ENCODE results near the gene KISS1R. TPM values are rescaled to one million over a fixed set of nuclear protein-coding genes. Genes with fewer than 3 reads are reported as not detected.

The KISS1R gene
- total RNA-seq, 2 donors from 2014 or later, result 17.5 to 53.1 TPM

DNA sequence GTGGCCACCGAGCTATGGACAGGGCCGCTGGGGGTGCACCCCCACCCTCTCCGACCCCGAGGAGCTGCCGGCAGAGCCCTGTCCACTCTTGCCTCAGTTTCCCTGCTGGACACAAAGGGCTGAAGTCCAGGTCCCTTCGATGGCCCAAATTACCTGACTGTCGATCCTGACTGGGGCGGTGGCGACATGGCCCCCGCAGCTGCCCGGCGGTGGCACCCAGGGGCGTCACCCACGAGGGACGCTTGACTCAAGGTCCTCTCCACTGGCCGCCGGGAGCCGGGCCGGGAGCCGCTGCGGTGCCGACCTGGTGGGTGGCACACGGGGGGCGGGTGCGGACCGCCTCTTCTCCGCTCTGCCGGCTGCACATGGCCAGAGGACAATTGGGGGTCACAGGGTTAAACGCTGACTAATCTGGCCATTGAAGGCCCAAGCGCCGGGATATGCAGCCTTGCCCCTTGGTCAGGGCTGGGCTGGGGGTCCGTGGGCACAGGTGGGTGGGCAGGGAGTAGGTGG is 25.1 kb downstream of the KISS1R start:
- no peak for ATAC-seq (replicated peaks)
- H3K9me3 Mint-ChIP-seq, result no peaks in the 10 kb centered on the region
- H3K4me3 Mint-ChIP-seq, result peak overlapping the region; percentile 85
- H3K27ac Mint-ChIP-seq, result no peak overlapping the region
- H3K27me3 Mint-ChIP-seq, result no peaks in the 10 kb centered on the region
- H3K4me1 Mint-ChIP-seq, result peaks cover 11% of the 10 kb centered on the region
- H3K36me3 Mint-ChIP-seq (ENCODE audit: low read depth), result peaks cover 32% of the 10 kb centered on the region

DNA sequence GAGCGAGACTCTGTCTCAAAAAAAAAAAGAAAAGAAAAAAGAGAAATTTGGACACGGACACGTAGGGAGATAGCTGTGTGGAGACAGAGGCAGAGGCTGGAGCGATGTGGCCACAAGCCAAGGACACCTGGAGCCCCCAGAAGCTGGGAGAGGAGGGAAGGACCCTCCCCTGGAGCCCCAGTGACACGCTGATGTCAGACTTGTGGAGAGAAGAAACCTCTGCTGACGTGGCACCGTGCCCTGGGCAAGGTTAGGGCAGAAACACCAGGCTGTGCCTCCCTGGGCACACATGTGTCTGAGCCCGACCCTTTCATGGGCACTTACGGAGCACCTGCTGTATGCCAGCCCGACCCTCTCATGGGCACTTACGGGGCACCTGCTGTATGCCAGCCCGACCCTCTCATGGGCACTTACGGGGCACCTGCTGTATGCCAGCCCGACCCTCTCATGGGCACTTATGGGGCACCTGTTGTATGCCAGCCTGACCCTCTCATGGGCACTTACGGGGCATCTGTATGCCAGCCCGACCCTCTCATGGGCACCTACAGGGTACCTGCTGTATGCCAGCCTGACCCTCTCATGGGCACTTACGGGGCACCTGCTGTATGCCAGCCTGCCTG is 26.5 kb downstream of the KISS1R start:
- Mint-ChIP-seq H3K9me3 (no peaks in the 10 kb centered on the region), H3K4me1 (peaks cover 11% of the 10 kb centered on the region), H3K27me3 (no peaks in the 10 kb centered on the region), H3K4me3 (no peak overlapping the region), H3K27ac (no peak overlapping the region), H3K36me3 (ENCODE audit: low read depth) (peaks cover 22% of the 10 kb centered on the region)
- no peak for ATAC-seq (replicated peaks)

DNA sequence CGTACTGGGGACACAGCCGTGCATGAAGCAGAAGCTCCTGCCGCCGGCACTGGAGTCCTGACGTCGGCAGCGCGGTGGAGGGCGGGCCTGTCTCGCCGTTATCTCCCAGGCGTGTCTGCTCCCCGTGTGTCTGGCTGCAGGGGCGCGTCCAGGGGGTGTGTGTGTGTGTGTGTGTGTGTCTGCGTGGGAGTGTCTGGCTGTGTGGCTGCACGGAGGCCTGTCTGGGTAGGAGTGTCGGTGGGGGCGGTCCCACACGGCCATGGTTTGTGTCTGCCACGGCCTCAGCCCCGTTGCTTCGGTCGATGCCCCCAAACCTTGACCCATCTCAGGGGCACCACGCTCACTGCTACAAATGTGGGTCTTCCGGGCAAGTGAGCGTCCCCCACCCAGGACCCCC is 27.0 kb downstream of the KISS1R start:
- Mint-ChIP-seq H3K9me3 (no peaks in the 10 kb centered on the region), H3K27ac (no peak overlapping the region), H3K4me3 (no peak overlapping the region), H3K4me1 (peaks cover 11% of the 10 kb centered on the region), H3K36me3 (ENCODE audit: low read depth) (peaks cover 22% of the 10 kb centered on the region), H3K27me3 (no peaks in the 10 kb centered on the region)
- ATAC-seq (replicated peaks), result no peak

DNA sequence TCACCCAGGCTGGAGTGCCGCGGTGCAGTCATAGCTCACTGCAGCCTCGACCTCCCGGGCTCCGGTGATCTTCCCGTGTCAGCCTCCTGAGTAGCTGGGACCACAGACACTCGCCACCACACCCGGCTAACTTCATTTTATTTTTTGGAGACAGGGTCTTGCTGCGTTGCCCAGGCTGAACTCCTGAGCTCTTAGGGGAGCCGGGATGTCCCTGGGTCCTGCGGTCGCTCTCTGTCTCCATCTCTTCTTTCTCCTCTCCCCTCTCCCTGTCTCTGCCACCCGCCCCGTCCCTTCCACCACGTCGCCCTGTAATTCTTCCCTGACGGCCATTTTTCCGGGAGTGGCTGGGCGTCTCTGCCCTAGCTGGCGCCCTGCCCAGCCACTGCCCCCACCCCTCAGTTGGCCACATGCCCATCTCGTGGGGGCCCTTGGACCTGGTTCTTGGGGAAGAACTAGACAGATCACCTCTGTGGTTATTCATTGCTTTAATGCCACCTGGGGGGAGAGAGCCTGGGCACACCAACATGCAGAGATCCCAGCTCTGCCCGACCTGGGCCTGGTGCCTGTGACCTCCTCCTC is 27.6 kb downstream of the KISS1R start:
- H3K27me3 Mint-ChIP-seq, result no peaks in the 10 kb centered on the region
- H3K36me3 Mint-ChIP-seq (ENCODE audit: low read depth), result peaks cover 17% of the 10 kb centered on the region
- H3K4me1 Mint-ChIP-seq, result peaks cover 11% of the 10 kb centered on the region
- no peak overlapping the region for H3K4me3 Mint-ChIP-seq
- ATAC-seq (replicated peaks), result no peak
- no peak overlapping the region for H3K27ac Mint-ChIP-seq
- no peaks in the 10 kb centered on the region for H3K9me3 Mint-ChIP-seq

DNA sequence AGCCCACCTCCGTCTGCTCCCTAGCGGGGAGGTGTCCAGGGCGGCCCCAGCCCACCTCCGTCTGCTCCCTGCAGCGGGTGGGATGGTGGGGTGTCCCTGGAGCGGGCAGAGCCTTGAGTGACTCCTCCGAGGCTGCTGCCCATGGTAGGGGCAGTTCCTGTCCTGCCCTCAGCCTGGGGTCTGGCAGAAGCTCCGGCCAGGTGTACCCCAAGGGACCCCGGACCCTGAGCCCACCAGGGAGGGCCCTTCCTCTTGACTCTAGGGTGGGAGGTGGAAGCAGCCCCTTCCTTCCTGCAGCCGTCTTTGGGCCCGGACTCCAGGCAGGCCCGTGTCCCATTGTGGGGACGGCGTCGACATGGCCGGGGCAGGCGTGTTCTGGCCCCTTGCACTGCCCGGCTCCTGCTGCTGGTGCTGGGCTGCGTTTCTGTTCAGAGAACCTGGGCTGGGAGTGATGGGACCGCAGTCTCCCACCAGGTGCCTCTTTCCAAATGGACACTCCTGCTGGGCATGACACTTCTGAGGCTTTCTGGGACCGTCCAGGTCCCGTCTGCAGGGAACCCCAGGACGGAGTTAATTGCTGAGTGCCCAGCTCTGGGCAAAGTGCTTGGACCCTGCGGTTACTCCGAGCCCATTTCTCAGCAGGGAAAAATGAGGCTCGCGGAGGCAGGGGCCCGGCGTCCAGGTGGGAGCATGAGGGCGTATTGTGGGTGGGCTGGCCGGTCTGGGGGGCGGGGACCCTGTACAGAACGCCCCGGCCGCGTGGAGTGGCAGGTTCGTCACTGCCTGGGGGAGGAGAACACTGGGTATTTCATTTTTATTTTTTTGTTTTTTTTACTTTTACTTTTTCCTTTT is 28.5 kb downstream of the KISS1R start:
- no peak for ATAC-seq (replicated peaks)
- no peak overlapping the region for H3K27ac Mint-ChIP-seq
- H3K9me3 Mint-ChIP-seq, result no peaks in the 10 kb centered on the region
- H3K36me3 Mint-ChIP-seq (ENCODE audit: low read depth), result peaks cover 9% of the 10 kb centered on the region
- peaks cover 5% of the 10 kb centered on the region for H3K4me1 Mint-ChIP-seq
- H3K27me3 Mint-ChIP-seq, result no peaks in the 10 kb centered on the region
- no peak overlapping the region for H3K4me3 Mint-ChIP-seq

DNA sequence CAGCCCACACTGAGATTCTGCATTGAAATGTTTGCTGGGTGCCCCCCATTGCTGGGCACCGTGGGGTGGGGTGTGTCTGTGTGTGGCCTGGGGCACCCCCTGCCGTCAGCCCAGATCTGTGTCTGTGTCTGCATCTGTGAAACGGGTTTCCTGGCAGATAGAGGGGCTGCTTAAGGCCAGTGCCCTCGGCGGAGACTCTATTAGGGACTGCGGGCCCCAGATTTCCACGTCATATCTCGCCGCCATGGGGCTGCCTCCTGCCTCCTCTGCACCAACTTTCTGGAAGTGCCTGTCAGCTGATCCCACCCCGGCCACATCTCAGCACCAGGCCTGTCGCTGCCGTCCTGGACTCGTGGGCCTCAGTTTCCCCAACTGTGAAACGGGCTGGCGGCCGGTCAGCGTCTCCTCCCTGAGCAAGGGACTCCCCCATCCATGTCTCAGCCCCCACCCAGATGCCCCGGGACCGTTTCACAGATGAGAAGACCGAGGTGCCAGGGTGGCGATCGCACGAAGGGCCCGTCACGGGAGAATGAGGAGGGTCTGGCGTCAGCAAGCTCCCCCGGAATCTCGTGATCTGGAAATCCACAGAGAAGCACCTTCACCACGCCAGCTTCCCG is 30.1 kb downstream of the KISS1R start:
- Mint-ChIP-seq H3K9me3 (no peaks in the 10 kb centered on the region), H3K27ac (no peak overlapping the region), H3K4me3 (no peak overlapping the region), H3K4me1 (no peaks in the 10 kb centered on the region), H3K27me3 (no peaks in the 10 kb centered on the region), H3K36me3 (ENCODE audit: low read depth) (no peaks in the 10 kb centered on the region)
- ATAC-seq (replicated peaks), result no peak

DNA sequence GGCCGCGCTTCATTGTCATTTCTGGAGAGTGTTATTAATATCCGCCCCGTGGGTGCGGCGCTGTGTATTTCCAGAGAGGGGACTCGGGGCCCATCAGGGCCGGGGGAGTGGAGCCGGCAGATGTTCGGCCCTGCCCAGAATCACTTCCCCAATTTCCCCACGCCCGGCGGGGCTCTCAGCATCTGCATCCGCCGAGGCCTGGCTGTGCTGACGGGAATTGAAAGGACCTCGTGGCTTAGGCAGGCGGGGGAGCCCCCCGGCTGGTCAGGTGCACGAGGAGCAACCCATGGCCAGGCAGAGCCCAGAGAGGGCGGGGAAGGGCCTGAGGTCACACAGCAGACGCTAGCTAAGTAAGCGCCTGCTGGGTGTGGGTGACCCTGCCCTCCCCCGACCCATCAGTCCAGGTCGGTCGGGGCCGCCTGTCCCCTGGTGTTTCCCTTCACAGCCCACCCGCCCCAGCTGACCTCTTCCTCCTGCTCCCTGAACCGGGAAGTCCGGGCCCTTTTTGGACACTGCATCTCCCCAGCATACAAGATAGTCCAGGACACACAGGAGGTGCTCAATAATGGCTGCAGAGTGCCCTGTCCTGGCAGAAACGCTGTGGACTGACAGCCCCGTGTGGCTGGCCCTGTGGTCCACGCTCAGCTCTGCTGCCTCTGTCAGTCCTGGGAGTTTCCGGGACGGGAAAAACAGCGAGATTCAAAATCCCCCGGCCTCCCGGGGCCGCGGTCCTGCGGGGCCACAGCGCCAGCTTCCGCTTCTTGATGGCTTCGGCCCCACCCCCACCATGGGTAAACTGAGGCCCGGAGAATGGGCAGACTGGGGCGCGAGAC is 30.8 kb downstream of the KISS1R start:
- Mint-ChIP-seq H3K27ac (no peak overlapping the region), H3K9me3 (no peaks in the 10 kb centered on the region), H3K4me1 (no peaks in the 10 kb centered on the region), H3K4me3 (no peak overlapping the region), H3K27me3 (no peaks in the 10 kb centered on the region), H3K36me3 (ENCODE audit: low read depth) (no peaks in the 10 kb centered on the region)
- peak; percentile 69 for ATAC-seq (replicated peaks)

DNA sequence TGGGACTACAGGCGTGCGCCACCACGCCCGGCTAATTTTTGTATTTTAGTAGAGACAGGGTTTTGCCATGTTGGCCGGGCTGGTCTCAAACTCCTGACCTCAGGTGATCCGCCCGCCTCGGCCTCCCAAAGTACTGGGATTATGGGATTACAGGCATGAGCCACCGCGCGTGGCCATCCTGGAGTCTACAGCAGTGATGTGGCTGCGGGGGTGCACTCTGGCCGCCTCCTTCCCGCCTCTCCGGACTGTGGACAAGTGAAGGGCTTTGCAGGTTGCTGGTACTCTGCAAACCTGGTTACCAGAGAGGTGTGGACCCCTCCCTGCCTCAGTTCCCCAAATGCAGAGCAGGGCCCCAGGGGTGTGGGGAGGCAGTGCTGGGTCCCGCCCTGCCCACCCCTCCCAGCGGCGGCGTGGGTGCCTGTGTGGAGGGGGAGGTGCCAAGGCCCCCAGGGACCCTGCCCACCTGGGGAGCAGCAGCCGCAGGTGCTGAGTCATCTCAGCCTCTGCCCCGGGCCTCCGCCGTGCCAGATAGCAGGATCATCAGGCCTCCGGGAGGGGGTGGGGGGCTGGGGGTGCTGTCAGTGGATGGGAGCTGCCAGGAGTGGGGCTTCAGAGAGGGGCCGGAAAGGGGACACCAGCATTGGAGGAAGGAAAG is 31.8 kb downstream of the KISS1R start:
- Mint-ChIP-seq H3K36me3 (ENCODE audit: low read depth) (no peaks in the 10 kb centered on the region), H3K4me3 (no peak overlapping the region), H3K27me3 (no peaks in the 10 kb centered on the region), H3K9me3 (no peaks in the 10 kb centered on the region), H3K4me1 (no peaks in the 10 kb centered on the region), H3K27ac (no peak overlapping the region)
- no peak for ATAC-seq (replicated peaks)

DNA sequence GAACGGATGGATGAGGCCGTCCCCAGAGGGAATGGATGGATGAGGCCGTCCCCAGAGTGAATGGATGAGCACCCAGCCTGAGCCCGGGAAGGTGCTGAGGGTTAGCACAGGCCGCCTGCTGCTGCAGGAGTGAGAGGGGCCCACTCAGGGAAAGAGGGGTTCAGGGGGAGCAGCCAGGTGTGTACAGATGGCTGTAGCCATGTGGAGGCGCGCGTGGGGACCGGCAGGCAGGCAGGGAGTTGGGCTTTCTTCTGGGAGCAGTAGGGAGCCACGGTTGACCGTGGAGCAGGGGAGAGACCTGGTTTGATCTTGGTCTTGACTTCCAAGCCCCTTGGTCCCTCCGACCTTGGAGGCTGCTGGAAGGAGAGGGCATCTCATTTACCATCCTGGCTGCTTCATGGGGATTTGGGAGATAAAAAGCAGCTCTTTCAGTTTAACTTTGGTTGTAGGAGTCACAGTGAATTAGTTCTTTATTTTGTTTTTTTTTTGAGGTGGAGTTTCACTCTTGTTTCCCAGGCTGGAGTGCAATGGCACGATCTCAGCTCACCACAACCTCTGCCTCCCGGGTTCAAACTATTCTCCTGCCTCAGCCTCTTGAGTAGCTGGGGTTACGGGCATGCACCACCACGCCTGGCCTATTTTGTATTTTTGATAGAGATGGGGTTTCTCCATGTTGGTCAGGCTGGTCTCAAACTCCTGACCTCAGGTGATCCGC is 33.4 kb downstream of the KISS1R start:
- ATAC-seq (replicated peaks), result no peak

DNA sequence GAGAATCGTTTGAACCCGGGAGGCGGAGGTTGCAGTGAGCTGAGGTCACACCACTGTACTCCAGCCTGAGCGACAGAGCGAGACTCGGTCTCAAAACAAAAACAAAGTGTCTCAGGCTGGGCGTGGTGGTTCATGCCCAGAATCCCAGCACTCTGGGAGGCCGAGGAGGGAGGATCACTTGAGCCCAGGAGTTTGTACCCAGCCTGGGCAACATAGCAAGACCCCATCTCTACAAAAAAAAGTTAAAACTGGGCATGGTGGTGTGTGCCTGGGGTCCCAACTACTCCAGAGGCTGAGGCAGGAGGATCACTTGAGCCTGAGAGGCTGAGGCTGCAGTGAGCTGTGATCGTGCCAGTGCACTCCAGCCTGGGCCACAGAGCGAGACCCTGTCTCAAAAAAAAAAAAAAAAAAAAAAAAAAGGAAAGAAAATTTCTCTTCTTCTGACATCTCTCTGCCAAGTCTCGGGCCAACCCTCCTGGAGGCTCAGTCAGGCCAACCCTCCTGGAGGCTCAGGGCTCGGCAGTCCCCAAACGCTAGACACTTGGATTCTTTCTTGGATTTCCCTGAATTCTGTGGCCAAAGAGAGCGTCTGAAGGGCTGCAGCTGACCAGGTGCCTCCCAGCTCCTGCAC is 35.0 kb downstream of the KISS1R start:
- H3K4me3 Mint-ChIP-seq, result peak overlapping the region; percentile 59
- H3K27ac Mint-ChIP-seq, result no peak overlapping the region
- H3K9me3 Mint-ChIP-seq, result no peaks in the 10 kb centered on the region
- no peaks in the 10 kb centered on the region for H3K27me3 Mint-ChIP-seq
- H3K36me3 Mint-ChIP-seq (ENCODE audit: low read depth), result no peaks in the 10 kb centered on the region
- ATAC-seq (replicated peaks), result no peak
- H3K4me1 Mint-ChIP-seq, result no peaks in the 10 kb centered on the region

More for the DNA sequence above, 33.4 kb downstream of the KISS1R start:
- Mint-ChIP-seq H3K27me3 (no peaks in the 10 kb centered on the region), H3K9me3 (no peaks in the 10 kb centered on the region), H3K27ac (no peak overlapping the region), H3K4me3 (no peak overlapping the region), H3K36me3 (ENCODE audit: low read depth) (no peaks in the 10 kb centered on the region), H3K4me1 (no peaks in the 10 kb centered on the region)

DNA sequence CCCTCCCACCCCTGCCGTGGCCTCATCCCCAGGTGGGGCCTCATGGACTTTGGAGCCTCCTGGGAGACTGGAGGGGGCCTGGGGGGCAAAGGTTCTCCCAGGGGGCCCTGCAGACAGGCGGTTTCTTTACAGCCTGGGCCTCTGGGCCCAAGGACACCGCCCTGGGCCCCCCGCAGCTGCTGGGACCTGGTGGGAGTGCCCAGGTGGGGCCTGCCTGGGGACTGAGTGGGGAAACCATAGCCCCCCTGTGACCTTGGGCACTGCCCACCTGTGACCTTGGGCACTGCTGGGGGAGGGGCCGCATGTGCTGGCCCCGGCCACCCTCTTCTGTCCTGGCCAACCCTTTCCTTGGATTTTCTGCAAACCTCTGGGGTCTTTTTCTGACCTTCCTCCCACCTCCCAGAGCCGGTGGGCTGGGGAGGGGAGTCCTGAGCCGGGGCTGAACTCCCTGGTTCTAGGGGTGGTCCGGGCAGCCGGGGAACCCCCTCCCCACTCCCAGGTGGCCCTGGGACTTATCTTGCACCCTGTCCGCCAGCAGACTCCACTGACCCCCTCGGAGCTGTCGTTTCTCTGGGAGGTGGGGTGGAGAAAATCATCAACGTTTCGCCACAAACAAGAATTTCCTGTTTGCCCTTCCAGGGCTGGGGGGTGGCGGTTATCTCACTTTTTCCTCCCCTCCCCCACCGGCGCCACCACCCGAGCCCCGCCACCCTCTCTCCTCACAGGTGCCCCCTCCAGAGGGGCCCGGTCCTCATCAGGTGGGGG is 35.7 kb downstream of the KISS1R start:
- H3K36me3 Mint-ChIP-seq (ENCODE audit: low read depth), result no peaks in the 10 kb centered on the region
- H3K27me3 Mint-ChIP-seq, result no peaks in the 10 kb centered on the region
- no peaks in the 10 kb centered on the region for H3K9me3 Mint-ChIP-seq
- no peaks in the 10 kb centered on the region for H3K4me1 Mint-ChIP-seq
- H3K27ac Mint-ChIP-seq, result no peak overlapping the region
- no peak for ATAC-seq (replicated peaks)
- peak overlapping the region; percentile 20 for H3K4me3 Mint-ChIP-seq

Measured in activated T-helper 17 cell treated with anti-CD3 and anti-CD28 coated beads, Interleukin-2, amount 50 U/mL, for 72 hours (primary cell).